NOMO-1 treated with DMSO at 0.1 percent for 48 hours (cell line): ENCODE results near the gene TFPI.
A peak's percentile ranks its signal among the peaks of the same experiment; 100 is the strongest.
"Not testable (repeated sequence)": the region's sequence is repeated elsewhere in the genome, so short reads cannot be mapped to it uniquely, and the experiment has no call there.

Source experiments
- DNase-seq: peaks from one replicate; lab custom pipeline; 2025; ENCODE audit not compliant: unreplicated experiment; lab: John Stamatoyannopoulos, UW

Gene TFPI

GRCh38 chr2:187554011-187554703 lies at the start of gene TFPI:
TFPI (minus strand) TSS chr2:187554435; CDS start chr2:187503768, 50,667 bp downstream.
- no peak for DNase-seq

GRCh38 chr2:187594801-187595200 lies 40.6 kb upstream of the TFPI start:
- DNase-seq: no peak

- DNase-seq: no peak
These were observed 39.5 kb upstream of the TFPI start for GRCh38 chr2:187593697-187594096.

- no peak for DNase-seq
These were observed 38.9 kb upstream of the TFPI start for GRCh38 chr2:187593098-187593497.

- no peak for DNase-seq
These were observed 35.9 kb upstream of the TFPI start for GRCh38 chr2:187590175-187590574.

- peak; percentile 66 for DNase-seq
These were observed 31.9 kb upstream of the TFPI start for GRCh38 chr2:187586011-187586641.

- DNase-seq: peak; percentile 5
These were observed 27.1 kb upstream of the TFPI start for GRCh38 chr2:187581125-187581896.

- DNase-seq: peak; percentile 26
These were observed 26.4 kb upstream of the TFPI start for GRCh38 chr2:187580462-187581124.

- DNase-seq: no peak
These were observed 23.1 kb upstream of the TFPI start for GRCh38 chr2:187577310-187577709.

GRCh38 chr2:187576906-187577305 lies 22.7 kb upstream of the TFPI start:
- DNase-seq: no peak

GRCh38 chr2:187575751-187576067 lies 21.5 kb upstream of the TFPI start:
- DNase-seq: no peak

- DNase-seq: no peak
These were observed 20.9 kb upstream of the TFPI start for GRCh38 chr2:187574969-187575750.

- DNase-seq: no peak
These were observed 19.5 kb upstream of the TFPI start for GRCh38 chr2:187573722-187574121.

GRCh38 chr2:187571996-187572395 lies 17.8 kb upstream of the TFPI start:
- not testable (repeated sequence) for DNase-seq

GRCh38 chr2:187569571-187569970 lies 15.3 kb upstream of the TFPI start:
- no peak for DNase-seq

GRCh38 chr2:187569042-187569441 lies 14.8 kb upstream of the TFPI start:
- no peak for DNase-seq

GRCh38 chr2:187567126-187567525 lies 12.9 kb upstream of the TFPI start:
- DNase-seq: no peak

GRCh38 chr2:187566712-187567111 lies 12.5 kb upstream of the TFPI start:
- no peak for DNase-seq

GRCh38 chr2:187566266-187566665 lies 12.0 kb upstream of the TFPI start:
- no peak for DNase-seq

- not testable (repeated sequence) for DNase-seq
These were observed 11.4 kb upstream of the TFPI start for GRCh38 chr2:187565618-187566017.

GRCh38 chr2:187556493-187556892 lies 2.3 kb upstream of the TFPI start:
- DNase-seq: not testable (repeated sequence)
